ENCODE data around the gene POU6F1.

DNA sequence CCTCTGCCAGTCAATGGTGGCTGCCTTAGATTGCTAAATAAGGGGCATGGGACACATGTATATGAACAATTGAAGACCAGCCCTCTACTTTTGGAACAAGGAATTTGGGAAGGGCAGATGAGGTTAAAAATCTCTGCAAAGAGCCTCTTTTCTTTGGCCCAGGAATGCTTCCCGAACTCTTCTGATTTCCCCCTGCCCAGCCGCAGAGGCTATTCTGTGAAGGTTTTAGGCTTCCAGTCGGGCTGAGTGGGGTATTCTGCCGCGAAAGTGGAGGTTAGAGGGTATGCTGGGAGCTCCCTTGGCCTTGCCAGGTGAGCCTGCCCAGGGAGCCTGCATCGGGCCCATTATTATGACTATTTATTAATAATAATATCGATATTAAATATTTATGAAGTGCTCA is 1.2 kb downstream of the POU6F1 start:
- TF ChIP-seq, protein P1, sequence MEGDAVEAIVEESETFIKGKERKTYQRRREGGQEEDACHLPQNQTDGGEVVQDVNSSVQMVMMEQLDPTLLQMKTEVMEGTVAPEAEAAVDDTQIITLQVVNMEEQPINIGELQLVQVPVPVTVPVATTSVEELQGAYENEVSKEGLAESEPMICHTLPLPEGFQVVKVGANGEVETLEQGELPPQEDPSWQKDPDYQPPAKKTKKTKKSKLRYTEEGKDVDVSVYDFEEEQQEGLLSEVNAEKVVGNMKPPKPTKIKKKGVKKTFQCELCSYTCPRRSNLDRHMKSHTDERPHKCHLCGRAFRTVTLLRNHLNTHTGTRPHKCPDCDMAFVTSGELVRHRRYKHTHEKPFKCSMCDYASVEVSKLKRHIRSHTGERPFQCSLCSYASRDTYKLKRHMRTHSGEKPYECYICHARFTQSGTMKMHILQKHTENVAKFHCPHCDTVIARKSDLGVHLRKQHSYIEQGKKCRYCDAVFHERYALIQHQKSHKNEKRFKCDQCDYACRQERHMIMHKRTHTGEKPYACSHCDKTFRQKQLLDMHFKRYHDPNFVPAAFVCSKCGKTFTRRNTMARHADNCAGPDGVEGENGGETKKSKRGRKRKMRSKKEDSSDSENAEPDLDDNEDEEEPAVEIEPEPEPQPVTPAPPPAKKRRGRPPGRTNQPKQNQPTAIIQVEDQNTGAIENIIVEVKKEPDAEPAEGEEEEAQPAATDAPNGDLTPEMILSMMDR (IDR thresholded peaks at IDR 0.05): no peak
- TF ChIP-seq POLR2A (IDR thresholded peaks at IDR 0.05; ENCODE audit: low read depth): no peak

Data from esophagus muscularis mucosa (tissue), 3 donors.